NCI-H1105 (cell line): Measurements from ENCODE around the gene DPH7.
A peak's percentile ranks its signal among the peaks of the same experiment; 100 is the strongest.
"Not testable (repeated sequence)": the region's sequence is repeated elsewhere in the genome, so short reads cannot be mapped to it uniquely, and the experiment has no call there.

Experiments
- DNase-seq: peaks from one replicate; lab custom pipeline; 2025; lab: John Stamatoyannopoulos, UW

The DPH7 gene

DNA sequence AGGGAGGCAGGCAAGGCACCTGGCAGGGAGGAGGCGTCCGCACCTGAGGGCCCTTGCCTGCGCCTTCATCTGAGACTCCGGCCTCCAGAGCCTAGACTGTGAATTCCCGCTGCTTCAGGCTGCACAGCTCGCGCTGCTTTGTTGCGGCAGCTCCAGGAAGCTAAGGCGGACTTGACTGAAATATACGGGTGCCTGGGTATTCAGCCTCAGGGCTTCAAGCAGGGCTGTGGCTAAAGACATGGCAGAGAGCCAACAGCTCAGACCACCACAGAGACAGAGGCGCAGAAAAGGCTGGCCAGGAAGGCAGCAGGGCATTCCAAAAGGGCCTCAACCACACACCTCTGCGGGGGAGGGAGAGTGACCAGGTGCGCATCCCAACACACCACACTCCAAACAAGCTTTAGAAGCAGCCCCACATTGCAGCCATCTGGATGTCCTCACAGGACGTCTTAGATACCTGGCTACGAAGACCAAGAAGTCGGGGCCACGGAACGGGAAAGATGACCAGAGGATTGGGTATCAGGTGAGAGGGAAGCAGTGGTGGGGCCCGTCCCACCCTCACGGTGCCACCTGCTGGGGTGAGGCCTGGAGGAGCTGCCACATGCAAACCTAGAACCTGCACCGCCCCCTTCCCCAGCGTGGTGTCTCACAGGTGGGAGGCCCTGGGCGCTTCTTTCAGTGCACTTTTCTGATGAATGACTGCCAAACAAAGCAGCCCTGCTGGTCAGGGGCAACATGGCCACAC lies 1.7 kb upstream of the DPH7 start:
- no peak for DNase-seq

DNA sequence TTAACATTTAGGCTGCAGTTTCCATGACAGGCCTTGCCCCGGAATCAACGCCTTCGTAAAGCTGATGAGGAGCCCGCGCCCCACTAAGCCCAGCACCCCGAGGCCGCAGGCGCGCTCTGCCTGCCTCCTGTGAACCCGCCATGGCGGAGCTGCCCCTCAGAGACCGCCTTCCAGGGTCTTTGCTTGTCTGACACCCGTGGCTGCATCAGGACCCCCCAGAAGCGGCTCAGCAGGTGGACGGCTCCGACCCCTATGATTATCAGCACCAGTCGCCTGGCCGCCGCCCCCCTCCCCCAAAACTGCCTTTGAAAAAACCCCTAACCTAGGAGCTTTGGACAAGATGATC lies 507 bp upstream of the DPH7 start:
- no peak for DNase-seq

DNA sequence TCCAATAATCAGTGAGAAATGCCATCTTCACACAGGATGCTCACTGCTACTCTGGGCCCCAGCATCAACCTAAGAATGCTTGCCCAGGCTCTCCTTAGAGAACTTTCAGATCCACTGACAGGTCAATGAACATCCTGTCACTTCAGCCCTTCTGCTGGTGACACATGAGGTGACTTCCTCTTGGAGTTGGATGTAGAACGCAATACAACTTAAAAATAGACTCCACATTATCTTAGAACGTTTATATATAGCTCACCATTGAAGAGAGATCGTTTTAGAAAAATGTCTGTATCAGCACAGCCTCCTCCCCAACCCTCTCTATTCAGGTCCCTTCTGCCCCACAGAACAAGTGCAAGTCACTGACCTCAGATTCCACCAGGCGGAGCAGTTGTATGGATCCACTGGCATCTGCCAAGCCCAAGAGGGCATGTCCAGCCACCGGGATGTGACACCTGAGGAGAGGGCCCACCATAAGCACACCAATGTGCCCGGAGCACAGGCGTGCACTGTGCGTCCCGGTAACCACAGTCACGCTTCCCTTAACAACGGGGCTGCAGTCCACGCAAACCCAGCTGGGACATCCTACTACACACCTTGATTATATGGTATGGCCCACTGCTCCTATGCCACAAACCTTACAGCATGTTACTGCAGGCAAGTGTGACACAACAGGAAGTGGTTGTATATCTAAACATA lies 2.9 kb downstream of the DPH7 start:
- DNase-seq = no peak

DNA sequence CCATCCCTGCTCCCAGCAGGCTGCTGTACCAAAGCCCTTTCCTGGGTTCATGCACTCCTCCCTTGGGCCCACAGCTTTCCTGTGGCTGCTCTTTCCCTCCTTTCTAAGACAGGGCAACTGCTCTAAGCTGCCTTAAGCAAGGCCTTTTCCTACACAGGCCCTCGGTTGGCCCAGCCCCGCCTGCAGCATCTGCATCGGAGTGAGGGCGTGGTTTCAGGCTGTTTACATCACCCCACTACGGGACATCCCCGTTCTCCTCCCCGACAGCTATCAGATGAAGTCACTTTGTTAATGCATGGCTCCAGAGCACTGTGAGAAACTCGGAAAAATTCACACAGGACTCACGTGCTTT lies 3.4 kb downstream of the DPH7 start:
- no peak for DNase-seq

DNA sequence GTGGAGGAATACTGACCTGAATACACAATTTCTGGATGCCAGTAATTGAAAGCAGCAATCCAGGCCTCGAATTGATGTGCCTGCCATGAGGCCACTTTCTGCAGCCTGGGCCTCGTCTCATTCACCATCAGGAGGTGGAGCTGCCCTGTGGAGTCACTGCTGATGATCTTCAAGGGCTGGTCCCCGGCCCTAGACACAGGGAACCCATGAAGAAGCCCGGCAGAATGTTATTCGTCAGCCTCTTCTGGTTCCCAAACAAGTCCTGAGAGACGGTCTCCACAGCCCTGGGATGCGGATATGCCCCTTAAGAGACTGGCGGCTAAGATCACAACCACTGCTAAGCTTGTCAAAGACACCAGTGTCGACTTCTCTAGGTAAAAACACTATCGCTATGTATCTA lies 4.5 kb downstream of the DPH7 start:
- DNase-seq = no peak

DNA sequence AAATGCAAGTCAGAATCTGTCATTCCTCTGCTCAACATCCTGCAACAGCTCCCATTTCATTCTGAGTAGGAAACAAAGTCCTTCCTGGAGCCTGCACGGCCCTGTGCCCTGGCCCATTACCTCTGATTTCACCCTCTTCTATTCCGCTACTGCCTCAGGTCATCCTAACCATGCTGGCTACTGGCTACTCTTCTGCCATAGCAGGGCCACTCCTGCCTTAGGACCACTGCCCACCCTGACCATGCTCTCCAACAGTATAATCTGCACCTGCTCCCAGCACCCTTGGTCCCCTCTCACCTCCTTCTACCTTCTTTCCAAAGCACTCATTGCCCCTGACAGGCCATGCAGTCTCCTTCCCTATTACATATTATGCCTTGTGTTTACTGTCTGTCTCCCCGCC lies 8.2 kb downstream of the DPH7 start:
- no peak for DNase-seq

DNA sequence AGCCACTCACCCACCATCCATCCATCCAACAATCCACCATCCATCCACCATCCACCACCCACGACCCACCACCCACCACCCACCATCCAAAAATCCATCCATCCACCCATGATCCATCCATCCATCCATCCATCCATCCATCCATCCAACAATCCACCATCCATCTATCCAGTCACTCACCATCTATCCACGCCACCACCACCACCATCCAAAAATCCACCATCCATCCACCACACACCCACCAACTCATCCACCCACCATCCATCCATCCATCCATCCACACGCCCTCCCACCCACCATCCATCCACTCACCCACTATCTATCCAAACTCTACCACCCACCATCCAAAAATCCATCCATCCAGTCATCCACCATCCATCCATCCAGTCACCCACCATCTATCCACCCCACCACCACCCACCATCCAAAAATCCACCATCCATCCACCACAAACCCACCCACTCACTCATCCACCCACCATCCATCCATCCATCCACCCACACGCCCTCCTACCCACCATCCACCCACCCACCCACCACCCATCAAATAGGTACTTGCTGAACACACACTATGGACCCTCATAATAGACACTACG lies 9.0 kb downstream of the DPH7 start:
- no peak for DNase-seq

DNA sequence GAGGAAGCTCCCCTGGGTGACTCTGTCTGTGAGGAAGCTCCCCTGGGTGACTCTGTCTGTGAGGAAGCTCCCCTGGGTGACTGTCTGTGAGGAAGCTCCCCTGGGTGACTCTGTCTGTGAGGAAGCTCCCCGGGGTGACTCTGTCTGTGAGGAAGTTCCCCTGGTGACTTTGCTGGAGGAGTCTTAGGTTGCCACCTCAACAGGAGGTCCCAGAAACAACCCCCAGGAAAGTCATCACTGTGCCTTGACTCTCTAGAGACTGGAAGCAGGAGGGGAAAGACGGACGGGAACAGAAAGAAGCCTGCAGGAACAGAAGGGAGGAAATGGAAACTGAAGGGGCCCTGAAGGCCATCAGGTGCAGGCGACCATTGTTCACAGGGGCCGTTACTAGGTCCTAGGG lies 10.3 kb downstream of the DPH7 start:
- not testable (repeated sequence) for DNase-seq

DNA sequence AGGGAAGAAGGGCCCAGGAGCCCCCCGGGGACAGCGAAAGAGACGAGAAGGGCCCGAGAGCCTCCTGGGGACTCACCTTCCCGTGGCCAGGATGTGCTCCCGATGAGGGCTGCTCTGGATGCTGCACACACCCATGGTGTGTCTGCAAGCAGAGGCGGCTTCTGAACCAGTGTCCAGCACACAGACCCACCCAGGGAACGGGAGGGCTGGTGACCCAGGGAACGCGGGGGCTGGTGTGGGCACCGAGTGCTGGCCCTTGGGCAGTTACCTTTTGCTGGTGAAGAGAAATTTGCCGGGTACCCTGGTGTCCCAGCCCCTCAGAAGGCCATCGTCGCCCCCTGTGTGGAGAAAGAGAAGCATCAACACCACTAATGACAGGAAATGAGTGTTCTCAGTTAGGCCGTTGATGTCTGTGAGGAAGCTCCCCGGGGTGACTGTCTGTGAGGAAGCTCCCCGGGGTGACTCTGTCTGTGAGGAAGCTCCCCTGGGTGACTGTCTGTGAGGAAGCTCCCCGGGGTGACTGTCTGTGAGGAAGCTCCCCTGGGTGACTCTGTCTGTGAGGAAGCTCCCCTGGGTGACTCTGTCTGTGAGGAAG lies 13.8 kb downstream of the DPH7 start:
- DNase-seq = no peak

DNA sequence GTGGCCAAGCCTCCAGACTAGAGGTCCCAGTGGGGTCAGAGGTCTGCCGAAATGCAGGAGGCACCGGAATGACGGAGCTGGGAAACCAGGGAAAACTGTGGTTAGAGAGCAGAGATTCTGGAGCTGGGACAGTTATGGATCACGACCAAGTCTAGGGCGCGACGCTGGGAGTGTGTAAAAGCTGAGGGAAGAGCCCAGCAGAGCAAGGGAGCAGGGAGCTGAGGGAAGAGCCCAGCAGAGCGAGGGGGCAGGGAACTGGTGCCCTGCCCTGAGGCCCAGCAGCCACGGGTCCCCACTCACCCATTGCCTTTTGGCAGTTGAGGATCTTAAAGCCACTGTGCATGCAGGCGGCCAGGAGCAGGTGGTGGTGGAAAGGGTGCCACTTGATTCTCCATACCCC lies 14.6 kb downstream of the DPH7 start:
- DNase-seq = no peak

DNA sequence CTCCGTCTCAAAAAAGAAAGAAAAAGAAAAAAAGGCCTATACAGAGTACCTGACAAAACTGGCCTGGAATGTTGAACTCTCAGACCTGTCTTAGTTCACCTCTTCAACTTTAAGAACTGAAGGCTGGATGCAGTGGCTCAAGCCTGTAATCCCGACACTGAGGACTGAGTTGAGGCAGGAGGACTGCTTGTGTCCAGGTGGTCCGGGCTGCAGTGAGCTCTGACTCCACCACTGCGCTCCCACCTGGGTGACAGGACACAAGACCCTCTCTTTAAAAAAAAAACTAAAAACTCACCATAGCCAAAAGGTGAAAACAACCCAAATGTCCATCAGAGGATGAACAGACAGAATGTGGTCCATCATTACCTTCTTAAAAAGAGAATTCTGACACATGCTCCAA lies 20.6 kb downstream of the DPH7 start:
- no peak for DNase-seq

DNA sequence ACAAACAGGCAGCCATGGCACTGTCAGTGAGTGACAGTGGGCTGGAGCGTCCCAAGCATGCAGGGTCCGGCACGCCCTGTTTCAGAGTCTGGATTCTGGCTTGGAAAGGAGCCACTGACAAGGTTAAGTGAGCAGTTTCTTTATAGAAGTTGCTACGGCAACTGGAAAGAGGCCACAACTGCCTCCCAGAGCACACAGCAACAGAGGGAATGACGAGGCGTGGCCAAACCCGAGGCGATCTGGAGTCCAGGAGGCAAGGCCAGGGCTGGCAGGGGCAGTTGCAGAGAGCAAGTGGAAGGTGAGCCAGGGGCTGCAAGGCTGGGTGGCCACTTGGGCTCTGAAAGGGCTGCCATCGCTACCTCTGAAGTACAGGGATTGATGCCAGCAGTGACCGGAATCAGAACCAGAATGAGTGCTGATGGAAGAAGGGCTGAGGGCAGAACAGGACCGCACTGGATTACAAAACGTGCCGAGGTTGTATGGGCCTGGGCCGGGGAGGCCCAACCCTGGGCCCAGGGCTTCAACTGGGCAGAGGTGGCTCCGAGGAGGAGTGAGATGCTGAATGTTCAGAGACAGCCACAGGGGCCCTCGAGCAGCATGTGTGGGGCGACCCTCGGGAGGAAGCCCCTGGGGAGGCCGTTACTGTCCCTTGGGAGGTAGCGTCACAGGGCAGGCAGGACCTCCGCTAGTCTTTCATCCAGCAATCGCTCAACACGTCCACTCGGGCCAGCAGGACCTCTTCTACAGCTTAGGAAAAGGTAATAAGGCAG lies 22.5 kb downstream of the DPH7 start:
- DNase-seq = no peak

DNA sequence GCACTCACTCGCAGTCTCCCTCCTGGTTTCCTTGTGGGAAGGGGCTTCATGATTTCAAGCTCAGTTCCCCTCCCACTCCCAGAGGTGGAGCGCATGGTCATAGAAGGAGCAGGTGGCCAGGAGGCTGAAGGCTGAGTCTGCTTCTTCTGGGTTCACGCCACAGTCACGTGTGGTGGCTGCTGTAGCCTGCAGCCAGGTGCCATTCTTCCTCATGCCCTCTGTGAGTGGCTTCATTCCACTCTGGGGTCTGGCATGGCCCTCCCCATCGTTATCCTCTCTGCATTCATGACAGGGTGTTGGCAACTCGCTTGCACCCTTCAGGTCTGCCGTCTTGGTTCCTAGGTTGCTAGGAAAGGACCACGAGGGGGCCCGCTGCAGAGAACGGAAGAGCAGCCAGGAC lies 23.5 kb downstream of the DPH7 start:
- no peak for DNase-seq

DNA sequence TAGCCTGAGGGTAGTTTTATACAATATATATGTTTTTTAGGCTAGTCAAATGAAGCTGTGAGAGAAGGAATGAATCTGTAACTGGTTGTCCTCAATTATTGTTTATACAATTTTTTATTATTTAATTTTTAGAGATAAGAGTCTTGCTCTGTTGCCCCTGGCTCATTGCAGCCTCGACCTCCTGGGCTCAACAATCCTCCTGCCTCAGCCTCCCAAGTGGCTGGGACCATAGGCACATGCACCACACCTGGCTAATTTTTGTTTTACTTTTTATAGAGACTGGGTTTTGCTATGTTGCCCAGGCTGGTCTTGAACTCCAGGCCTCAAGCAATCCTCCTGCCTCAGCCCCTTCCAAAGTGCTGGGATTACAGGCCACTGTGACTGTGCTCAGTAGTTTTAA lies 24.4 kb downstream of the DPH7 start:
- no peak for DNase-seq

DNA sequence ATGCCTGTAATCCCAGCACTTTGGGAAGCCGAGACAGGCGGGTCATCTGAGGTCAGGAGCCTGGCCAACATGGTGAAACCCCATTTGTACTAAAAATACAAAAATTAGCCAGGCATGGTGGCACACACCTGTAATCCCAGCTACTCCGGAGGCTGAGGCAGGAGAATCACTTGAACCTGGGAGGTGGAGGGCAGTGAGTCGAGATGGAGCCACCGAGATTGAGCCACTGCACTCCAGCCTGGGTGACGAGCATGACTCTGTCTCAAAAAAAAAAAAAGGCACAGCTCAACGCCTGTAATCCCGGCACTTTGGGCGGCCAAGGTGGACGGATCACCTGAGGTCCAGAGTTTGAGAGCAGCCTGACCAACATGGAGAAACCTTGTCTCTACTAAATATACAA lies 25.1 kb downstream of the DPH7 start:
- not testable (repeated sequence) for DNase-seq

DNA sequence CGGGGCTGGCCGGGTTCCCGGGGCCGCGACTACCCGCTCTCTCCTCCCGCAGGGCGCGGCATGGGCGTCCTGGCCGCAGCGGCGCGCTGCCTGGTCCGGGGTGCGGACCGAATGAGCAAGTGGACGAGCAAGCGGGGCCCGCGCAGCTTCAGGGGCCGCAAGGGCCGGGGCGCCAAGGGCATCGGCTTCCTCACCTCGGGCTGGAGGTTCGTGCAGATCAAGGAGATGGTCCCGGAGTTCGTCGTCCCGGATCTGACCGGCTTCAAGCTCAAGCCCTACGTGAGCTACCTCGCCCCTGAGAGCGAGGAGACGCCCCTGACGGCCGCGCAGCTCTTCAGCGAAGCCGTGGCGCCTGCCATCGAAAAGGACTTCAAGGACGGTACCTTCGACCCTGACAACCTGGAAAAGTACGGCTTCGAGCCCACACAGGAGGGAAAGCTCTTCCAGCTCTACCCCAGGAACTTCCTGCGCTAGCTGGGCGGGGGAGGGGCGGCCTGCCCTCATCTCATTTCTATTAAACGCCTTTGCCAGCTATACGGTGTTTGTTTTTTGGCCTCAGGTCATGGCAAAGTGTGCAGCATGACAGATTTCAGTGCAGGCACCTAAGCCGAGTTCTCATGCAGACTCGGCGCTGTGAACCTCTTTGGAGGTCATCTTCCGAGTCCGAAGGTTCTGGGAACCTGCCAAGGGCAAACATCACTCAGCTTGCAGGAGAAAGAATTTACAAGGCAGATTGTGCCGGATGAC lies 26.5 kb downstream of the DPH7 start:
- no peak for DNase-seq

DNA sequence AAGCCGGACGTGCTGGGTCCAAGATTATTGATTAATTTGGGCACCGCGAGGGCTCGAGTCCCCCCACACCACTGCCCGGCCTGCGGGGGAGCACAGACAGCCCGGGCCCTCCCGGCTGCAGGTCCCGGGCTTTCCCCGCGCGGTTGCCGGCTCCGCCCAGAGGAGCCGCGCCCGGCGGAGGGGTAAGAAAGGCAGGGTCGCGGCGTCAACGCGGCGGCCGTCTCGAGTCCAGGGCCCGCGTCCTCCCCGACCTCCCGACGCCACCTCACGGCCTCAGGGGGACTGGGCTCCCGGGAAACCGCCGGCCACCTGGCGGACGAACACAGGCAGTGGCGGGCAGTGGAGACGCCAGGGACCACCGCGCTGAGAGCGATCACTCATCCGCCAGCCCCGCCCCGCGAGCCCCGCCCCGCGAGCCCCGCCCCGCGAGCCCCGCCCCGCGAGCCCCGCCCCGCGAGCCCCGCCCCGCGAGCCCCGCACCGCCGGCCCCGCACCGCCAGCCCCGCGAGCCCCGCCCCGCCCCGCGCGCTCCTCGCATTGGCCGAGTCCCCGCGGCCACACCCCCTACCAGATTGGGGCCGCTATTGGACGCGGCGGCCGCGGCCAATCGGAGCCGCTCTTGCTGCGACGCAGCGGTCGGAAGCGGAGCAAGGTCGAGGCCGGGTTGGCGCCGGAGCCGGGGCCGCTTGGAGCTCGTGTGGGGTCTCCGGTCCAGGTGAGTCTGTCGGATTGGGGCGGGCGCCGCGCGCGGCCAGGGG lies 27.3 kb downstream of the DPH7 start, which contains the start of gene MRPL41:
MRPL41 (plus strand) TSS at position 616 of the 758 bp plus-strand sequence. CDS start 203 bp downstream, outside the sequence.
- peak; percentile 88 for DNase-seq

DNA sequence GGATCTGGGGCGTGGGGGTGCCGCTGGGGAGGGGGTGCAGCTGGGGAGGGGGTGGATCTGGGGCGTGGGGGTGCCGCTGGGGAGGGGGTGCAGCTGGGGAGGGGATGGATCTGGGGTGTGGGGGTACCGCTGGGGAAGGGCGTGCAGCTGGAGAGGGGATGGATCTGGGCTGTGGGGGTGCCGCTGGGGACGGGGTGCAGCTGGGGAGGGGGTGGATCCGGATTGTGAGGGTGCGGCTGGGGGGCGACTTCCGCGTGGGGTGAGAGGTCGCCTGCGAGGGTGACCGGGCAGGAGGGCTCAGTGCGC lies 27.8 kb downstream of the DPH7 start:
- DNase-seq = not testable (repeated sequence)

DNA sequence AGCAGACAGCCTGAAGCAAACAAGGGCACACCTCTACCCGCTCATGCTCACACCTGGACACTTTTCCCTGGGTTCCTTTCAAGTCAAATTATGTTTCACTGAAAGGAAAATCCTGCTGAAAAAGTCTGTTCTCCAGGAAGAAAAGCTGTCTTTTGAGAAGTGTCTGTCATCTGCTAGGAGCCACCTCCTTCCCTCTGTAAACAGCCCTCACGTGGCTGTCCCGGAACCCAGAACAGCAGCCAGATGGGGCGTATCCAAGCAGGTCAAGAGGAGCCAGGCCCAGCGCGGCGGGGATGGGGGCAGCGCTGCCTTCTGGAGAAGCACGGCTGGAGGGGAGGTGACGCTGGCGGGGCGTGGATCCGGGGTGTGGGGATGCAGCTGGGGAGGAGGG lies 28.5 kb downstream of the DPH7 start, which contains the start of gene PNPLA7:
PNPLA7 (minus strand) TSS at position 172 of the 391 bp plus-strand sequence. CDS start 205 bp downstream, outside the sequence.
- DNase-seq = peak; percentile 75

DNA sequence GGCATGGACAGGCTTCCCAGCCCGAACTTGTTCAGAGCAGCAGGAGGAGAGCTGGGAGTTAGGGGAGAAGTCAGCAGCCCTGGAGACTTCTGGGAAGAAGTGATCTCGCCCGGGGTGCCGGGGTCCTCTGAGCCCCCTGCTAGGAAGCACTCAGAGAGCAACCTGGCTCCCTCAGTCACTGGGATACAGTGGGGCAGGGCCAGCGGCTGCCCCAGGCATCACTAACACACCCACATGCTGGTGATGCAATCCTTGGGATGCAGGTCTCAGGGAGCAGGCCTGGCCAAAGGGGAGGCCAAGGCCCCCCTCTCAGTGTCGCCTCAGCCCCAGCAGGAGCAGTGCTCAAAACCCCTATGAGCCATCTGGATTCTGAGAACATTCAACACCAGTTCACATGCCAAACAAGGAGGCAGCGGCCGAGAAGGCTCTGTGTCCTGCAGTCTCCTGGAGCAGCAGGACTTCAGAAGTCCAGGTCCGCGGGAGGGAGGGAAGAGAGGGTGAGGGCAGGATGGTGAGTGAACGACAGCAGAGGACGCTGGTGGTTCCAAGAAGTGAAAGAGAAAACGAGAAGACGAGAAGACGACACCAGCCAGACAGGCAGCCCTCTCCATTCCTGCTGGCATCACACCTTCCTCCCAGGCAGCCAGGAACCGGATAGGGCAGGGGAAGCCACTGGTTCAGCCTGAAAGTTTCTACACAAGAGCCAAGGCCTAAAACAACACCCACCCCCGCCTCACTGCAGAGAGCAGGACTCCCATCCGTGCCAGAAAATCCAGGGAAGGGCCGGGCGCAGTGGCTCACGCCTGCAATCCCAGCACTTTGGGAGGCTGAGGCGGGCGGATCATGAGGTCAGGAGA lies 30.8 kb downstream of the DPH7 start:
- DNase-seq = no peak
